ENCODE results near the gene NXT1.
"Not testable (repeated sequence)": the region's sequence is repeated elsewhere in the genome, so short reads cannot be mapped to it uniquely, and the experiment has no call there.

The NXT1 gene

DNA sequence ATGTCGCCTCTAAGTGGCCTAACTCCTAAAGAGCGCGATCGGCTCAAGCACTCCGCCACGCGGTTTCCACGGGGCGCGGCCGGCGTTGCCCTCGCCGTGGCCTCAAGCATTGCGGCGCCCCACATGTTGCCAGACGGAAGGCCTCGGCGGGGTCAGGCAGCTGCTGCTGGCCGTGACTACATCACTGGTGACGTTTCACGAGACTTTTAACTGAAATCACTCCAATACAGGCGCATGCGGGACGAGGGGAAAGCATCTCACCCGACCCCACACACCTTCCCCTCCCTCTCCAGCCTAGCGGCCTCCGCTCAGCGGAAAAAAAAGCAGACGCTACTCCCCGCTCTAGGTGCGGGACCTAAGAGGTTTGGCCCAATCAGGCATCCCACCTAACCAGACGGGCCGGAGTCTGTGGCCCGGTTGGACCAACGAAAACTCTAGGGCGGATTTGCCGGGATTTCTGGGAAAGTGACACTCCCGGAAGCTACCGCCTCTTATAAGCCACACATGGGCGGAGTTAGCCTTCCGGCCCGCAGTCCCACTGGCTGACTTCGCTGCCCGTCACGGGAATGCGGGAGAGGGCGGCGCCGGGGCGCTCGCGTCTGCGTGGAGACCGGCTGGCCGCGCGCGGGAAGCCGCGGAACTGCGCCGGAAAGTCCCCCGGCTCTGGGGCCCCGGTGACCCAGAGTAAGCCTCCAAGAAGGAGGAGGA is at the start of gene NXT1:
TSS of gene NXT1 (plus strand) at position 596 of the 708 bp plus-strand sequence. CDS start 3,251 bp downstream, outside the sequence.
- peak within 1 kb of the TSS; percentile 83 to 99 (median 96) for H3K27ac ChIP-seq

DNA sequence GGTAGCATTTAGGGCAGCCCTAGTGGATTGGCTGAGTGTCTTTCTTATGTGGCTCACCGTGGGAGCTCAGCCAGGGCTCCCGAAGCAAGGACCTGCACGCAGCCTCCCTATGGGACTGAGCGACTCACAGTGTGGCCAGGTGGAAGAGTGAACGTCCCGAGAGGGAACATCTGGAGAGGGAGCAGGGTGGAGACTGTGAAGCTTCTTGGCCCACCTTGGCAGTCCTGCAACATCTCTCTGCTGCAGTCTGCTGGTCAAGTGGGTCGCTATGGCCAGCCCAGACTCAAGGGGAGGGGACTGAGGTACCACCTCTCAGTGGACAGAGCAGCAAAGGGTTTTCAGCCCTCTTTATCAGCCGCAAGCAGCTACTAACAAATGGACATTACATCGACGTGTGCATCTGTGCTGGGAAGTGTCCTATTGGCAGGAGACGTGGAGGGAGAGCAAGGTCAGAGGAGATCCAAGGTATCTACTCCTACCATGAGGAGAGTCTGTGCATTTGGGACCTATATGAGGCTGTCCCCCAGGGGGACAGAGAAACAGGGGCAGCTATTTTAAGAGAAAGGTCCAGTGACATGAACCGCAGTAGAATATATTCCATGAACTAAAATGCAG is 49.0 kb upstream of the NXT1 start:
- no peak overlapping the region for H3K27ac ChIP-seq

More for the DNA sequence above, at the start of gene NXT1:
- peak within 1 kb of the TSS; percentile 63 to 99 (median 86) for H3K4me3 ChIP-seq

DNA sequence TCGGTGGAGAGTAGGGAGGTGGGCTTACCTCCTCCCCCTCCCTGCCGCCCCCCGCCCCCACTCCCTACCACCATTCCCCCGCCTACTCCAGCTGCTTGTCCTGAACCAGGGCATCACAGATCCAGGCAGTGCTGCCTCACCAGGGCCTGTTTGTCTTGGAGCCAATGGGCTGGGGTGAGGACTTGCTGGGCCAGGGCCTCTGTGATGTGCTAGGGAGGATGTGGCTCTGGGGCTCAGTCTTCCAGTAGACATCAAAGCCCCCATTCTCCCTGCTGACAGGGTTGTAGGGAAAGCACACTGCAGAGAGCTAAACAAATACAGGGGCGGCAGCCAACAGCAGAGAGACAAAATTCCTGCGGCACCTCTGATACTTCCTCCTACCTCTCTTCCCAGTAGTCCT is 48.2 kb upstream of the NXT1 start:
- no peak overlapping the region for H3K4me3 ChIP-seq
- no peak overlapping the region for H3K27ac ChIP-seq

More for the DNA sequence above, 49.0 kb upstream of the NXT1 start:
- no peak overlapping the region for H3K4me3 ChIP-seq

DNA sequence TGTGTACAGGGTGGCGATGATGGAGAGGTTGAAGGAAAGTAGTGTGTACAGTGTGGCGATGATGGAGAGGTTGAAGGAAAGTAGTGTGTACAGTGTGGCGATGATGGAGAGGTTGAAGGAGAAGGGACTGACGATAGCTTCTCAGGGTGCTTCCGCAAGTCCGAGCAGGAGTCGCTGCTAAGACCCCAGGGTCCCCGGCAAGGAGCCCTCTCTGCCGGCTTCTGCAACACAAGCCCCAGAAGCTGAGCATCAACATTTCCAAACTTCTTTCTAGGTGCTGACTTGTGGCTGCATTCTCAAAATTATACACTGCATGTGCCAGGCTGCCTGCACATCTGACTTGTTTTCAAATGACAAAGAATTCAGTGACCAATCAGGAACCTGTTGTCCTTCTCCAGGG is 47.8 kb upstream of the NXT1 start:
- Histone ChIP-seq H3K4me3 (no peak overlapping the region), H3K27ac (no peak overlapping the region)

DNA sequence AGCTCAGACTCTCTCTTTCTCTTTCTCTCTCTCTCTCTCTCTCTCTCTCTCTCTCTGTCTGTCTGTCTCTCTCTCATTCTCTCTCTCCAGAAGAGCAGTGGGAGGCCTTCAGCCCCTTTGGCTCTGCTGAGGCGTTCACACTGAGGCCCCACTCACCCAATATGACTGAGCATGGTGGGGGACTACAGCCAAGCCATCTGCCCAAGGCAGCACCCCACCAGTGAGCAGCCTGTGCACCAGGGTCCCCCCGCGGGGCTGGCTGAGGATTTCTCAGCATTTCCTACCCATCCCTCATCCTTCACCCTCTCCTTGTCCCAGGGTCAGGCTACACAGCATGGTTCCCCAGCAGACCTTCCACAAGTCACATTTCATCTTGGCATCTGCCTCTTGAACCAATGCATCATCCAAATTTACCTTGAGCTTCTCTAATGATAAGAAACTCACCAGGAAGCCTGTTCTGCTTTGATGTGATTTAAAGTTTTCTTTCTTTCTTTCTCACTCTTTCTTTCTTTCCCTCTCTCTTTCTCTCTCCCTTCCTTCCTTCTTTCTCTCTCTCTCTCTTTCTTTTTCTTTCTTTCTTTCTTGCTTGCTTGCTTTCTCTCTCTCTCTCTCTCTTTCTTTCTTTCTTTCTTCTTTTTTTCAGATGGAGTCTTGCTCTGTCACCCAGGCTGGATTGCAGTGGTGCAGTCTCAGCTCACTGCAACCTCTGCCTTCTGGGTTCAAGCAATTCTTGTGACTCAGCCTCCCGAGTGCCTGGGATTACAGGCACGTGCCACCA is 47.1 kb upstream of the NXT1 start:
- H3K4me3 ChIP-seq = no peak overlapping the region
- no peak overlapping the region for H3K27ac ChIP-seq

DNA sequence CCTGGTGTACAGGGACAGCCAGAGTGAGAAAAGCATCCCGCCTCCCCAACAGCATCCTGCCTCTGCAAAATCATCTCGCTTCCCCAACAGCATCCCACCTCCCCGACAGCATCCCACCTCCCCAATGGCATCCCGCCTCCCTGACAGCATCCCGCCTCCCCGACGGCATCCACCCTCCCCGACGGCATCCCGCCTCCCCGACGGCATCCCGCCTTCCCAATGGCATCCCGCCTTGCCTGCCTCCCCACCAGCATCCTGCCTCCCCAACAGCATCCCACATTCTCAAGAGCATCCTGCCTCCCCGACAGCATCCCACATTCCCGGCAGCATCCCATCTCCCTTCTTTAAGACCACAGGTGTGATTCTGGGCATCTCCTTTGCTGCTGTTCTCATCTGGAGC is 46.0 kb upstream of the NXT1 start:
- Histone ChIP-seq H3K27ac (no peak overlapping the region), H3K4me3 (no peak overlapping the region)

DNA sequence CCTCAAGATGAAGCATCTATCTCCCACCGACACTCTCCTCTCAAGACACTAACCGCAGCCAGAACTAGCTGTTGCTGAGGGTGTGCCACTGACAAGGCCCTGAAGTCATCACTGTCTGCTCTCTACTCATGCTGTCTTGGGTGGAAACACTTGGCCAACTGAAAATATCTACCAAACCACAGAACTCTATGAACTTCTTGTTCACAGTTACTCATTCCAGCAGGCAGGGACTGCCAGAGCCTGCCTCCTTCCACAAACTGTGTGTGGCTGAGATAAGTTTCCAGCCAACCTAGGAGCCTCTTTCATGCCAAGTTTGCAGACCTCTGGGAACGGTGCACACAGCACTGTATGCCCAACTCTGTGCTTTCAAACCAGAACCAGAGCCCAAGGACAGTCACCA is 45.5 kb upstream of the NXT1 start:
- Histone ChIP-seq H3K4me3 (no peak overlapping the region), H3K27ac (no peak overlapping the region)

DNA sequence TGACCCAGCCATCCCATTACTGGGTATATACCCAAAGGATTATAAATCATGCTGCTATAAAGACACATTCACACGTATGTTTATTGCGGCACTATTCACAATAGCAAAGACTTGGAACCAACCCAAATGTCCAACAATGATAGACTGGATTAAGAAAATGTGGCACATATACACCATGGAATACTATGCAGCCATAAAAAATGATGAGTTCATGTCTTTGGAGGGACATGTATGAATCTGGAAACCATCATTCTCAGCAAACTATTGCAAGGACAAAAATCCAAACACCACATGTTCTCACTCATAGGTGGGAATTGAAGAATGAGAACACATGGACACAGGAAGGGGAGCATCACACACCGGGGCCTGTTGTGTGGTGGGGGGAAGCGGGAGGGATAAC is 43.2 kb upstream of the NXT1 start:
- H3K4me3 ChIP-seq, H3K27ac ChIP-seq: not testable (repeated sequence)

DNA sequence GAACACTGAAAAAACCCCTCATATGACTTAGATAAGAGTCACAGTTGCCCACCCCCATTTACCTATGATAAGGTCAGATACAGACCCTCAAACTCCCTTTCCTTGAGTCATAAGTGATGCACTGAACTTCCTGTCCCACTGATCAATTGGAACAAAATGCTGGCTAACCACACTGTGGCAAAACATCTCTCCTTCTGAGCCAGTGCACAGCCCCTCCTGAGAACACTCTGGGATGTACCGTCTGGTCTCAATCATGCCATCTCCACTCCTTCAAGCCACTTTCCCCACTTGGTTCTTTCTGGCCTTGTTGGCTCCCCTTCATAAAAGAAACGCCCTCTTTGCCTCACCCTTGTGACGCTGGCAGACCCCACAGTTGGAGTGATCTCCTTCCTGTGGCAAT is 42.6 kb upstream of the NXT1 start:
- H3K27ac ChIP-seq = no peak overlapping the region
- no peak overlapping the region for H3K4me3 ChIP-seq

DNA sequence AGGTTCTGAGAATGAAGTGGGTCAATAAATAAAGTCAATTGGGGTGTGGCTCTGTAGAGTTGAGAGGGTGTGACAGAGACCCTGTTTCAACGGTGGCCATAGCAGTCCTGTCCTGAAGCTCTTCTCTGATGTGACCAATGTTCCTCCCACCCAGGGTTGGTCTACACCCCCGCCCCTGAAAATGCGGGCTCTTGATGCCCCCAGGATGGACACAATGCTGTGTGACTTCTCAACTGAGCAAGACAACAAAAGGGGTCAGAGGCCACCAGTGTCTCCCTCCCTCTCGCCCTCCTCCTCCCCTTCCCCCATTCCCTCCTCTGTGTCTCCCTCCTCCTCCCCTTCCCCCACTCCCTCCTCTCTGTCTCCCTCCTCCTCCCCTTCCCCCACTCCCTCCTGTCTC is 41.7 kb upstream of the NXT1 start:
- no peak overlapping the region for H3K27ac ChIP-seq
- H3K4me3 ChIP-seq = no peak overlapping the region

DNA sequence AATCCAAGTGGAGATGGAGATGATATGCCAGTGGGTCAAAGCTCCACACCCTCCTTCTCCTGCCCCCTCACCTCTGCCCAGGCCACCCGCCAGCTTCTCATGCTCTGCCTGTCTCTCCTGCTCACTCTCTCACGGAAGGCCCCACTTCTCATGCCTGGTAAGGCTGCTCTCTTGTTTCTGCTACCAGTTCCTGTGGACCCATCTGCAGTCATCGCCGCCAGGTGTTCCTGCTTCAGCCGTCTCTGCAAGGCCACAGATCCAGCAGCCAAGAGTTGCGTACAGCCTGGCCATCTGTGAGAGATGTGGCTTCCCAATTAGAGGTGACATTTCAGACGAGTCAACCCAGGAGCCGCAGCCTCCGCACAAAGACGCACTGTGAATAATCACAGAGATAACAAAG is 40.8 kb upstream of the NXT1 start:
- Histone ChIP-seq H3K27ac (no peak overlapping the region), H3K4me3 (no peak overlapping the region)

DNA sequence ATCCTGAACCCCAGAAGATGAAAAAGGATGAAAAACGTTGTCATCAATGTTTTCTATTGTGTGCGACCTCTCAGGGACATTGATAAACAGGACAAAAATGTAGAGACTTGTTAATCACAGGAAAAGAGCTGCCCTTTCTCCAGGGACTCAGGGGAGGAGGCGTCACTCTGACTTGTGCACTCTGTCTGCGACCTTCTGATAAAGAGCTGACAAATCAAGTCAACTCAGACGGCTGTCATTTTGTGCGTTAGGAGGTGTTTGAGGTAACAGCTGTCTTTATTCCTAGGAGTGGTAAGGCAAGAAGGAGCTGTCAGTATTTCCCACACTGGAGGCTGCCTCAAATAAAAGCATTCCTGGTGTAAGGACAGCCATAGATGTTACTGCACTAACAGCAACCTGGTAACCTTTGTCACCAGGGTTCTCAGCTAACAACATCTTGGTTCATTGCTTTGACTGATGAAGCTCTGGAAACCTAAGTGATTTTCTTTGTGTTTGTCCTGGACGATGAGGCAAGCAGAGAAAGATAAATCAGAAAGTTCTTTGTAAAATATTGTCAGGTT is 38.6 kb upstream of the NXT1 start:
- H3K4me3 ChIP-seq = no peak overlapping the region
- no peak overlapping the region for H3K27ac ChIP-seq

DNA sequence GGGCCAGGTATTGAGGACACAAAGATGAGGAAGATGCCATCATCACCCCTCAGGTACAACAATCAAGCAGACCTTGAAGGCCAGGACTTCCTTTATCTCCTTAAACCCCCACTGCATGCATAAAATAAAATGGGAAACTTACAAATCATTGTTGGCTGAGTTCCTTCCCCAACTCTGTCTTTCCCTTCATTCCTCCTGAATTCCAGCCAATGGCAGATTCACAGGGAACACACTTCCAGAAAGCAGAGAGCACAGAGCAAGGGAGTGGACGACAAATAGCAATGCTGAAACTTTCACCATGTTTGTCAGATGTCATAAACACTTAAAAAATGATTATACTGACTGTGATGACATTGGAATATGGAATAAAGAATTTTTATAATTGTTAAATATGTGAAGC is 37.3 kb upstream of the NXT1 start:
- H3K4me3 ChIP-seq = no peak overlapping the region
- H3K27ac ChIP-seq = no peak overlapping the region

DNA sequence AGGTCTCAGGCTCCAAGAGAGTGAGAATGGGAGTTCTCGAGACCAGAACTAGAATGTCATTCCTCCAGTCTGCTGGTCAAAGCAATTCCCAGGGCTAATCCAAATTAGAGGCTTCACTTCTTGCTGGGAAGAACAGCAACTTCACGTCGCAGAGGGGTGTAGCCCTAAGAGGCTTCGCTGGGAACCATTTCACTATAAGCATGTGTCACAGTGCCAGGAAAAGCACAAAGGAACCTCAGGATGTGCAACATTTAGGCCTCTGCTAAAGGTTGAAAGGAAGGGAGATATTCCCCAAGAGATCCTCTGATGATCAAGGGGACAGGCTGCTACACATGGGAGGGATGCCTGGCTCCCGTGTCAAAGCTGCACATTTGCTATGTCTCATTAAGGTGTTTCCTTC is 35.9 kb upstream of the NXT1 start:
- H3K27ac ChIP-seq = no peak overlapping the region

DNA sequence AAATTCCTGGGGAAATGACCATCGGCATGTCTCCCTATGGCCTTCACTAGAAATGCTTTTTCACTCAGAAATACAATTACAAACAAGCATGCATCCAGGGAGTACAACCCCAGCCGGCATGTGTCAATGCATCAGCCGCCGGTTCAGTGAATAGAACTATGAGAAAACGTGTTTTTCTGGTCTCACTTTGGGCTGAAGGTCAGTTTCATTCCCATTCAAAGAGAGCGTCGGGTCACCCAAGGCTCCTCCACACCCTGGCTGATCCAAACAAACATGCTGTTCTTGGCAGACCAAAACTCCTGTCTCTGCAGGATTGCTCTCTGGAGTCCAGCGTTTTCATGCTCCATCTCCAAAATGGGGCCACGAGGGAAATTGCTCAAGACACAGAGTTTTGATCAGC is 35.5 kb upstream of the NXT1 start:
- Histone ChIP-seq H3K27ac (no peak overlapping the region), H3K4me3 (no peak overlapping the region)

More for the DNA sequence above, 35.9 kb upstream of the NXT1 start:
- no peak overlapping the region for H3K4me3 ChIP-seq

DNA sequence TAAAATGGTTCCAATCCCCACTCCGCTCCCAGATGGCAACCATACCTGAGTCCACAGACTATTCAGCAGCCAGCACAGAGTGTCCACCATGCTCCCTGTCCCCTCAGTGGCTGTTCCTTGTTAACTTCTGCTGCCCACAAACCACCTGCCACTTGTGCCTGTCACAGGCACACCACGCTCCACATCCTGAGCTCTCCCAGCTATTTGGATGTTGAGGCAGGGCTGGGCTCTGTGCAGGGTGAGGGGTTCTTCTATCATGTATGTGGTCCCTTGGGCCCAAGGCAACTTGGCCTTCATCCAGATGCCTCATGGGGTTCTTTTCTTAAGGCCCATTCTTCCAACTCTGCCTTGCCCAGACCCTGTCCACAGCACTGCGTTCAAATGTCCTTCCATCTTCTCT is 34.0 kb upstream of the NXT1 start:
- H3K4me3 ChIP-seq = no peak overlapping the region
- no peak overlapping the region for H3K27ac ChIP-seq

DNA sequence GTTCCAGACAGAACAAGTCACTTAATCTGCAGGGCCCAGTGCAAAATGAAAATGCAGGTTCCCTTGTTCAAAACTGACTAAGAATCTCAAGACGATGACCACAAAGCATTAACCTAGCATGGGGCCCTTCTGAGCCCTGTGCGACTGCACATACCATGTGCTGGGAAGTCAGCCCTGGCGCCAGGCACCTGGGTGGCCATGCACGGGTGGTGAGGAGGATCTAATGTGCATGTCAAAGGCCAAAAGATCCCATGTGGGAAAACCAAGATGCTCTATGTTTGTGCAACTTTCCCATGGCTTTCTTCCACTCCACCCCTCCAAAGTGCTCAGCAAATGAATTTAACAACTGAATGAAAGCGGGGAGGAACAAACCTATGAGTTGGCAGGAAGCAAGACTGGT is 33.5 kb upstream of the NXT1 start:
- Histone ChIP-seq H3K27ac (no peak overlapping the region), H3K4me3 (no peak overlapping the region)

DNA sequence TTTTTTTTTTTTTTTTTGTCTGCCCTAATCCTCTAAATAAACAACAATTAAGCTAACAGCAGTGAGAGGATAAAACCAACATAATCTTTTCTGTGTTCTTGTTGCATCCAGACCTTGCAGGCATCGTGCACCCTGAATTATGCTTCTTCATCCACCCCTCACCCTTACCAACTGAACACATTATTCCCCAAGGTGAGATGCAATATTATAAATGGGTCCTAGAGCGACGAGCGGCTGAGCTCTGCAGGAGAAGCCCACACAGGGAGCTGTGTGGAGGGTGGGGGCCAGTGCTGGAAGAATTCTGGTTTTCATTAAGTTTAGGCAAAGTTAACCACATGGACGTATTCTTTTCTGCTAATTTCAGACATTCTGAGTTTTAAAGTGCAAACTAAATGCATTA is 32.2 kb upstream of the NXT1 start:
- H3K4me3 ChIP-seq = no peak overlapping the region
- H3K27ac ChIP-seq = no peak overlapping the region

DNA sequence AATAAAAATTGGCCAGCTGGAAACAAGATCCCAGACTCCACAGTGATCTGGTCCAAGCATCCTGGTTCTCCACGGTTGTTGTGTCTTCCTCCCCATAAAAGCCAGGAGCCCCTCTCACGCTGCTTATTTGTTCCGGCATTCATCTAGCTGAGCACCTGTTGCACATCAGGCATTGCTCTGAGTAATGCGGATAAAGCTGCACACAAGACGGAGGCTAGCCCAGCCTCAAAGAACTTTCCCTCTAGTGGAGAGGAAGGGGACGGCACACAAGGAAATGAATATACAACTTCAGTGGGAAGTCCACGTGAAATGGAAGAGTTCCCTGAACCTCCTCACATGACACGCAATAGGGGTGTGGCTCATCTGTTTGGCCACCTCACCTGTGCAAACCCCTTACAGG is 30.3 kb upstream of the NXT1 start:
- Histone ChIP-seq H3K27ac (no peak overlapping the region), H3K4me3 (no peak overlapping the region)

DNA sequence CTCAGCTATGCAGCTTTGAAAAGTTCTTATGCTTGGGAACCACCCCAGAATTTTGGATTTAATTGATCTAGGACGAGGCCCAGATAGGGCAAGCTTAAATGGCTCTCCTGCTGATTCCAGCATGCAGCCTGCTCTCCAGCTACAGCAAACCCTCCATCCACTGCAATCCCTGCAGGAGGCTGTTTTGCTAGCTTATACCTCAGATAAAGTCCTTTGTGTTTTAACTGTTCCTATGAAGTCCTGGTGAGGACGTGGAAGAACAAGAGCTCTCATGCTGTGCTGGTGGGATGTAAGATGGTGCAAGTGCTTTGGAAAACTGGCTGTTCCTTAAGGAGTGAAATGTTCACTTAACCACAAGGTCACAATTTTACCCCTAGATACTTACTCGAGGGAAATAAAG is 25.5 kb upstream of the NXT1 start:
- Histone ChIP-seq H3K27ac (no peak overlapping the region), H3K4me3 (no peak overlapping the region)

DNA sequence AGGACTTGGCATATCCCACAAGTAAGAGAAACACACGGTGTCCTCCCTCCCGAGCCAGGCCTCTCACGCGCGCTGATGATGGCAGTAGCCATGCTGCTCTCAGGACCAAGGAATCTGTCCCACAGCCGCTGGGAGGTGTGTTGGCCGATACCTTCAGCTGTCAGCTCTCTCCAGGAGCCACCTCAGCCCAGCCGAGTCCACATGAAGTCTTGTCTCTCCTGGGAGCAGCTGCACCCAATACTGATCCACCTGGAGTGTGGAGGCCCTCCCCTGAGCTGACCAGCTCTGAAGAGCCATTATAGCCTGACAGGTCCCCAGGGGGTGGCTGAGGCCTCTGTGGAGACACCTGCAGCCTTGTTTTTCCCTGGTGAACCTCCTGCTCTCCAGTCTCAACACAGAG is 23.8 kb upstream of the NXT1 start:
- Histone ChIP-seq H3K4me3 (no peak overlapping the region), H3K27ac (no peak overlapping the region)
